GM12878 (cell line): ENCODE data around the gene ITIH5. TPM values are rescaled to one million over a fixed set of nuclear protein-coding genes. Genes with fewer than 3 reads are reported as not detected.

Source experiments
- ATAC-seq: fragments of 200-7000 bp; cut with Tn5 transposase; 3 replicates; pipeline ENCODE4 v1.9.1; 2020; ENCODE audit warnings: mild to moderate bottlenecking, moderate library complexity
- BruUV-seq: library from RNA; stranded (reverse); fragments of 400-500 nt; replicated peaks from 2 replicates; lab custom pipeline; 2021; lab: Mats Ljungman, UMichigan
- CTCF ChIA-PET: fragments of 300-600 bp; sonication (Branson Sonifier 250); formaldehyde crosslinking; extraction: SDS; loops from one replicate; lab custom pipeline; 2021; ENCODE audit warnings: inconsistent platforms; lab: Yijun Ruan, JAX
- POLR2A ChIA-PET: fragments of 350-600 bp; formaldehyde crosslinking; extraction: SDS; loops from one replicate; lab custom pipeline; 2021; ENCODE audit warnings: inconsistent platforms; lab: Charles Lee
- RAD21 ChIA-PET: fragments of 300-600 bp; sonication (Branson Sonifier 250); formaldehyde crosslinking; loops from one replicate; lab custom pipeline; 2023; ENCODE audit warnings: antibody characterized with exemption; ENCODE audit not compliant: unreplicated experiment; lab: Charles Lee
- SMC1A ChIA-PET: fragments of 300-600 bp; sonication (Branson Sonifier 250); formaldehyde crosslinking; loops from one replicate; lab custom pipeline; 2023; ENCODE audit not compliant: unreplicated experiment, uncharacterized antibody; lab: Charles Lee
- DNase-seq: peaks from one replicate; pipeline ENCODE4 v3.0.0-alpha.2; 2011; ENCODE audit warnings: low read depth, low spot score
- FAIRE-seq: peaks from 3 replicates; lab custom pipeline; 2011; peaks lifted over from hg19 to GRCh38; lab: Jason Lieb, UNC
- H2AFZ ChIP-seq: 2 replicates; pipeline ENCODE4 v1.6.0; 2011; ENCODE audit warnings: low read depth, low read length, control low read depth; ENCODE audit not compliant: control insufficient read depth
- H3K27ac ChIP-seq: 2 replicates; pipeline ENCODE4 v1.5.1; 2011; ENCODE audit warnings: control low read depth; ENCODE audit not compliant: control insufficient read depth, insufficient read depth
- H3K27me3 ChIP-seq, 2 experiments: replicated peaks in 1 of 2; 2 replicates each; pipeline versions ENCODE4 v1.6.0 to v1.6.1; 2011; ENCODE audit warnings: low read length in 1 of 2; ENCODE audit not compliant: control insufficient read depth in 2 of 2, insufficient read depth in 2 of 2
- H3K36me3 ChIP-seq, 2 experiments: 2 replicates each; pipeline ENCODE4 v1.5.1; 2011; ENCODE audit warnings: low read length in 1 of 2; ENCODE audit not compliant: control insufficient read depth in 2 of 2, insufficient read depth in 2 of 2
- H3K4me1 ChIP-seq: 2 replicates; pipeline ENCODE4 v1.6.1; 2011; ENCODE audit warnings: mild to moderate bottlenecking, low read length, moderate library complexity, mixed read lengths; ENCODE audit not compliant: control insufficient read depth, insufficient read depth
- H3K4me2 ChIP-seq: 2 replicates; pipeline ENCODE4 v1.6.0; 2011; ENCODE audit warnings: control low read depth; ENCODE audit not compliant: control insufficient read depth, insufficient read depth
- H3K4me3 ChIP-seq: fragments of 200-600 bp; sonication (generic); 2 replicates; pipeline ENCODE4 v1.5.1; 2016
- H3K79me2 ChIP-seq: 2 replicates; pipeline ENCODE4 v1.6.0; 2011; ENCODE audit warnings: low read length; ENCODE audit not compliant: control insufficient read depth, insufficient read depth
- H3K9ac ChIP-seq: 2 replicates; pipeline ENCODE4 v1.8.0; 2011; ENCODE audit warnings: low read length, control low read depth, mixed read lengths; ENCODE audit not compliant: control insufficient read depth, insufficient read depth
- H3K9me3 ChIP-seq: replicated peaks from 3 replicates; pipeline ENCODE4 v1.5.1; 2011; ENCODE audit warnings: mild to moderate bottlenecking, low read length; ENCODE audit not compliant: control insufficient read depth, insufficient read depth
- H4K20me1 ChIP-seq: 2 replicates; pipeline ENCODE4 v1.6.0; 2011; ENCODE audit not compliant: control insufficient read depth, insufficient read depth
- ESRRA ChIP-seq: IDR thresholded peaks from 2 replicates; pipeline ENCODE4 v1.6.1; 2012; ENCODE audit warnings: mild to moderate bottlenecking, low read length, improper control_type of control experiment
- FOXK2 ChIP-seq: fragments of 450-650 bp; IDR thresholded peaks from 2 replicates; pipeline ENCODE4 v1.6.1; 2017; ENCODE audit warnings: mild to moderate bottlenecking, moderate library complexity
- IKZF1 ChIP-seq: fragments of 450-650 bp; conservative IDR thresholded peaks from 2 replicates; pipeline ENCODE4 v1.6.1; 2017; ENCODE audit warnings: antibody characterized with exemption, mild to moderate bottlenecking
- KLF5 ChIP-seq: fragments of 450-650 bp; IDR thresholded peaks from 2 replicates; pipeline ENCODE4 v1.6.1; 2014; ENCODE audit warnings: mild to moderate bottlenecking; ENCODE audit not compliant: partially characterized antibody
- MLLT1 ChIP-seq: fragments of 450-650 bp; IDR thresholded peaks from 2 replicates; pipeline ENCODE4 v1.6.1; 2016; ENCODE audit warnings: mild to moderate bottlenecking
- NRF1 ChIP-seq: conservative IDR thresholded peaks from 2 replicates; pipeline ENCODE4 v1.6.1; 2011; ENCODE audit warnings: mild to moderate bottlenecking, low read depth, low read length, improper control_type of control experiment
- RELB ChIP-seq: fragments of 450-650 bp; IDR thresholded peaks from 2 replicates; pipeline ENCODE4 v1.6.1; 2017; ENCODE audit warnings: low read depth, mild to moderate bottlenecking, moderate library complexity
- RUNX3 ChIP-seq: IDR thresholded peaks from 2 replicates; pipeline ENCODE4 v1.6.1; 2012; ENCODE audit warnings: low read length, inconsistent platforms
- SUZ12 ChIP-seq: fragments of 200-600 bp; sonication (generic); IDR thresholded peaks from one replicate; pipeline ENCODE4 v1.6.1; 2018; ENCODE audit warnings: antibody characterized with exemption, mild to moderate bottlenecking; ENCODE audit not compliant: unreplicated experiment
- TAF1 ChIP-seq: IDR thresholded peaks from 2 replicates; pipeline ENCODE4 v1.6.1; 2011; ENCODE audit warnings: mild to moderate bottlenecking, low read depth, low read length, borderline replicate concordance
- WGBS: methylation state at CpG from one replicate; pipeline ENCODE4 v1.1.6; 2016; ENCODE audit warnings: low lambda C conversion rate; ENCODE audit not compliant: insufficient replicate concordance, insufficient coverage; ENCODE audit errors: missing lambda C conversion rate; 5-methylcytosine and 5-hydroxymethylcytosine counted together
- in situ Hi-C: fragments of 300-500 bp; cut with MboI; formaldehyde crosslinking; loops from 9 replicates; pipeline ENCODE4 v1.14.3; 2018; ENCODE audit warnings: mixed read lengths
- intact Hi-C: fragments of 100-400 bp; cut with micrococcal nuclease; formaldehyde crosslinking; loops from one replicate; pipeline ENCODE4 v1.14.2; 2022; ENCODE audit not compliant: unreplicated experiment
- polyA plus RNA-seq, 11 experiments: library from polyadenylated mRNA; depleted of rRNA in 4 of 11; unstranded in 6 of 11; stranded (reverse) in 5 of 11; fragments of >200 nt; fragmentation: Nextera tagmentation in 4 of 11; fragmentation: Illumina TruSeq in 1 of 11; extraction: Ambion mirVana in 4 of 11; extraction: Trizol in 1 of 11; gene quantifications; 1 replicate in 1 of 11; 2 replicates in 10 of 11; pipeline versions ENCODE4 v1.2.1 to v1.2.3, GENCODE V29; 2011 to 2016; ENCODE audit warnings: inconsistent platforms in 2 of 11, missing spikeins in 2 of 11, low read depth in 1 of 11
- total RNA-seq, 4 experiments: library from RNA; depleted of rRNA in 3 of 4; stranded (reverse); fragments of >200 nt in 3 of 4; fragmentation: Illumina TruSeq in 1 of 4; extraction: Trizol in 1 of 4; gene quantifications; 2 replicates each; pipeline versions ENCODE4 v1.2.1 to v1.2.3, GENCODE V29; 2013 to 2021
- TF ChIP-seq, protein P1 (sequence below): fragments of 450-650 bp; formaldehyde crosslinking; IDR thresholded peaks from 2 replicates; pipeline ENCODE4 v1.4.0; 2022; ENCODE audit warnings: mild to moderate bottlenecking, moderate library complexity

ITIH5 gene
- total and polyA plus RNA-seq, 10 of the 15 experiments (the other 5 are each of a cell fraction or from before 2014, with no cell fraction given): 0.14 to 0.43 (median 0.21) TPM; not detected in 7

- H3K79me2 ChIP-seq: no peaks in the 10 kb centered on the region
- ChIA-PET SMC1A (no interaction called here), POLR2A (interaction anchor here (0.7 kb wide), 1 partner anchor 182 kb away, joined by 3 read pairs; no protein-coding TSS in a partner anchor), CTCF (interaction anchor here (1.1 kb wide), 1 partner anchor 101 kb away, joined by 5 read pairs; no protein-coding TSS in a partner anchor), RAD21 (no interaction called here)
- H3K4me3 ChIP-seq: no peak overlapping the region
- H3K9ac ChIP-seq: no peak overlapping the region
- ATAC-seq (no peak), FAIRE-seq (no peak), DNase-seq (no peak)
- H4K20me1 ChIP-seq: no peaks in the 10 kb centered on the region
- no peaks in the 10 kb centered on the region for H3K36me3 ChIP-seq
- intact Hi-C loops: no loop called here
- no peaks in the 10 kb centered on the region; the same call in 2 of the 3 replicates for H3K9me3 ChIP-seq
- in situ Hi-C loops: no loop called here
- H3K27ac ChIP-seq: no peak overlapping the region
- WGBS: 38% methylated on average over 10 of the region's 10 CpGs
- H3K27me3 ChIP-seq: peaks cover 0 to 2% of the 10 kb centered on the region in 2 experiments; a peak in 1 of 4 replicates
- TF ChIP-seq TAF1: no peak
- no peak overlapping the region for H2AFZ ChIP-seq
- BruUV-seq: no TSS peak
- no peak overlapping the region for H3K4me2 ChIP-seq
- H3K4me1 ChIP-seq: no peaks in the 10 kb centered on the region
Measured at GRCh38 chr10:7626283-7626682, 40.5 kb downstream of the ITIH5 start.

GRCh38 chr10:7625836-7626235, 40.9 kb downstream of the ITIH5 start:
- ChIA-PET RAD21 (no interaction called here), POLR2A (interaction anchor here (0.7 kb wide), 1 partner anchor 181 kb away, joined by 3 read pairs; no protein-coding TSS in a partner anchor), SMC1A (interaction anchor here (1.1 to 1.6 kb wide), 2 partner anchors 20 to 100 kb away, joined by 3 to 4 read pairs; no protein-coding TSS in a partner anchor), CTCF (interaction anchor here (1.1 kb wide), 1 partner anchor 100 kb away, joined by 5 read pairs; no protein-coding TSS in a partner anchor)
- no peak overlapping the region for H3K27ac ChIP-seq
- no peaks in the 10 kb centered on the region for H4K20me1 ChIP-seq
- no peaks in the 10 kb centered on the region for H3K36me3 ChIP-seq
- intact Hi-C loops: no loop called here
- 37% methylated on average over 7 of the region's 7 CpGs for WGBS
- DNase-seq (no peak), FAIRE-seq (no peak), ATAC-seq (no peak)
- in situ Hi-C loops: no loop called here
- BruUV-seq: no TSS peak
- peaks cover 0 to 2% of the 10 kb centered on the region in 2 experiments; a peak in 1 of 4 replicates for H3K27me3 ChIP-seq
- no peak overlapping the region for H3K4me2 ChIP-seq
- no peaks in the 10 kb centered on the region; the same call in 2 of the 3 replicates for H3K9me3 ChIP-seq
- no peak overlapping the region for H3K9ac ChIP-seq
- H3K4me1 ChIP-seq: no peaks in the 10 kb centered on the region
- H3K79me2 ChIP-seq: no peaks in the 10 kb centered on the region
- no peak overlapping the region for H2AFZ ChIP-seq
- H3K4me3 ChIP-seq: no peak overlapping the region
- TF ChIP-seq FOXK2: no peak
- TF ChIP-seq MLLT1: no peak
- TF ChIP-seq ESRRA: no peak
- TF ChIP-seq, protein P1, sequence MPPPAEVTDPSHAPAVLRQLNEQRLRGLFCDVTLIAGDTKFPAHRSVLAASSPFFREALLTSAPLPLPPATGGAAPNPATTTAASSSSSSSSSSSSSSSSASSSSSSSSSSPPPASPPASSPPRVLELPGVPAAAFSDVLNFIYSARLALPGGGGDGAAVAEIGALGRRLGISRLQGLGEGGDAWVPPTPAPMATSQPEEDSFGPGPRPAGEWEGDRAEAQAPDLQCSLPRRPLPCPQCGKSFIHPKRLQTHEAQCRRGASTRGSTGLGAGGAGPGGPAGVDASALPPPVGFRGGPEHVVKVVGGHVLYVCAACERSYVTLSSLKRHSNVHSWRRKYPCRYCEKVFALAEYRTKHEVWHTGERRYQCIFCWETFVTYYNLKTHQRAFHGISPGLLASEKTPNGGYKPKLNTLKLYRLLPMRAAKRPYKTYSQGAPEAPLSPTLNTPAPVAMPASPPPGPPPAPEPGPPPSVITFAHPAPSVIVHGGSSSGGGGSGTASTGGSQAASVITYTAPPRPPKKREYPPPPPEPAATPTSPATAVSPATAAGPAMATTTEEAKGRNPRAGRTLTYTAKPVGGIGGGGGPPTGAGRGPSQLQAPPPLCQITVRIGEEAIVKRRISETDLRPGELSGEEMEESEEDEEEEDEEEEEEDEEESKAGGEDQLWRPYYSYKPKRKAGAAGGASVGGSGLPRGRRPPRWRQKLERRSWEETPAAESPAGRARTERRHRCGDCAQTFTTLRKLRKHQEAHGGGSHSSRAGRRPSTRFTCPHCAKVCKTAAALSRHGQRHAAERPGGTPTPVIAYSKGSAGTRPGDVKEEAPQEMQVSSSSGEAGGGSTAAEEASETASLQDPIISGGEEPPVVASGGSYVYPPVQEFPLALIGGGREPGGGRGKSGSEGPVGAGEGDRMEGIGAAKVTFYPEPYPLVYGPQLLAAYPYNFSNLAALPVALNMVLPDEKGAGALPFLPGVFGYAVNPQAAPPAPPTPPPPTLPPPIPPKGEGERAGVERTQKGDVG (CRISPR knock-in tag): no peak
- TF ChIP-seq NRF1: no peak
- TF ChIP-seq IKZF1: no peak
- no peak for TF ChIP-seq SUZ12
- TF ChIP-seq RUNX3: no peak
- no peak for TF ChIP-seq RELB
- TF ChIP-seq KLF5: no peak
